ENCODE measurements around the gene REPIN1.

GRCh38 chr7:150417863-150418262, 49.2 kb downstream of the REPIN1 start:
- no peak for TF ChIP-seq CTCF (IDR thresholded peaks at IDR 0.05)
- no peak for TF ChIP-seq POLR2A (IDR thresholded peaks at IDR 0.05)
- TF ChIP-seq POLR2AphosphoS5 (IDR thresholded peaks at IDR 0.05), result no peak

Data from sigmoid colon (tissue), 4 donors.